DND-41 (cell line): ENCODE results near the gene TOX3.

Source experiments
- ATAC-seq: fragments of 200-7000 bp; cut with Tn5 transposase; 3 replicates; pipeline ENCODE4 v1.9.1; 2021; ENCODE audit warnings: low read depth; ENCODE audit not compliant: insufficient read depth
- DNase-seq: peaks from one replicate; pipeline ENCODE4 v3.0.0-alpha.2; 2020
- H2AFZ ChIP-seq: 2 replicates; pipeline ENCODE4 v1.6.0; 2012; ENCODE audit warnings: low read depth, low read length
- H3K27ac ChIP-seq: 2 replicates; pipeline ENCODE4 v1.5.1; 2012; ENCODE audit warnings: low read length, inconsistent platforms
- H3K27me3 ChIP-seq: fragments of 200-600 bp; sonication (generic); 2 replicates; pipeline ENCODE4 v1.6.0; 2012; ENCODE audit warnings: low read length, mild to moderate bottlenecking, inconsistent platforms; ENCODE audit not compliant: insufficient read depth, poor library complexity
- H3K36me3 ChIP-seq: 2 replicates; pipeline ENCODE4 v1.5.1; 2012; ENCODE audit warnings: low read length, inconsistent platforms; ENCODE audit not compliant: insufficient read depth
- H3K4me1 ChIP-seq: 2 replicates; pipeline ENCODE4 v1.5.1; 2012; ENCODE audit warnings: mild to moderate bottlenecking, low read length; ENCODE audit not compliant: insufficient read depth
- H3K4me2 ChIP-seq: 2 replicates; pipeline ENCODE4 v1.6.0; 2012; ENCODE audit warnings: mild to moderate bottlenecking, moderate library complexity, low read length, inconsistent platforms; ENCODE audit not compliant: insufficient read depth
- H3K4me3 ChIP-seq, 2 experiments: fragments of 200-600 bp in 1 of 2; shearing (Covaris generic) in 1 of 2; 2 replicates each; pipeline ENCODE4 v1.5.1; 2012 to 2016; ENCODE audit warnings: inconsistent platforms in 2 of 2, low read length in 2 of 2, mild to moderate bottlenecking in 2 of 2, low read depth in 1 of 2, moderate library complexity in 1 of 2
- H3K79me2 ChIP-seq: 2 replicates; pipeline ENCODE4 v1.6.0; 2012; ENCODE audit warnings: low read length, inconsistent platforms; ENCODE audit not compliant: insufficient read depth
- H3K9ac ChIP-seq: 2 replicates; pipeline ENCODE4 v1.6.0; 2012; ENCODE audit warnings: low read depth, mild to moderate bottlenecking, inconsistent platforms, low read length, moderate library complexity
- H3K9me3 ChIP-seq: 2 replicates; pipeline ENCODE4 v1.5.1; 2012; ENCODE audit warnings: low read length, moderate library complexity, mild to moderate bottlenecking, inconsistent platforms; ENCODE audit not compliant: insufficient read depth, severe bottlenecking
- H4K20me1 ChIP-seq: 2 replicates; pipeline ENCODE4 v1.6.0; 2012; ENCODE audit warnings: low read length; ENCODE audit not compliant: insufficient read depth
- EZH2 ChIP-seq: IDR thresholded peaks from 3 replicates; pipeline ENCODE4 v1.6.1; 2012; ENCODE audit warnings: borderline replicate concordance, low read depth, mild to moderate bottlenecking, moderate library complexity, low read length, inconsistent platforms; ENCODE audit not compliant: severe bottlenecking
- TF ChIP-seq, protein P1 (sequence below): IDR thresholded peaks from 2 replicates; pipeline ENCODE4 v1.5.1; 2012; ENCODE audit warnings: borderline replicate concordance, low read length, moderate library complexity, mild to moderate bottlenecking; ENCODE audit not compliant: poor library complexity, severe bottlenecking; ENCODE audit errors: extremely low read depth

The TOX3 gene

DNA sequence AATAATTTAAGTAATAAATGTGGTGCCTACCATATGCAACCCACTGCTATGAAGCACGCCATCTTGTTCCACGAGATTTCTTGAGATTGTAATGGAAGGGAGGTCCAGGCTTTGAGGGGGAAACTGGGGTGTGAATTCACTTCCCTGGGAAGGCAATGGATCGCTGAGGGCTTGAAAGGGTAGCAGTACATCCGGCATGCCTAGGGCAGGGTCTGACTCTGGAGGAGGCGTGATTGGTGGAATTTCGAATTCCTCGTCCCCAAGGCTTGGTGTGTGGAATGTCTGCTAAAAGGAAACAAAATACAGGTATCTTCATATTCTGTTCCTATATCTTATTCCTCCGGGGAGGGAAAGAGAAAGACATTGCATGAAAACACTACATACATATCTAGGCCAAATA is 83.0 kb downstream of the TOX3 start:
- TF ChIP-seq, protein P1, sequence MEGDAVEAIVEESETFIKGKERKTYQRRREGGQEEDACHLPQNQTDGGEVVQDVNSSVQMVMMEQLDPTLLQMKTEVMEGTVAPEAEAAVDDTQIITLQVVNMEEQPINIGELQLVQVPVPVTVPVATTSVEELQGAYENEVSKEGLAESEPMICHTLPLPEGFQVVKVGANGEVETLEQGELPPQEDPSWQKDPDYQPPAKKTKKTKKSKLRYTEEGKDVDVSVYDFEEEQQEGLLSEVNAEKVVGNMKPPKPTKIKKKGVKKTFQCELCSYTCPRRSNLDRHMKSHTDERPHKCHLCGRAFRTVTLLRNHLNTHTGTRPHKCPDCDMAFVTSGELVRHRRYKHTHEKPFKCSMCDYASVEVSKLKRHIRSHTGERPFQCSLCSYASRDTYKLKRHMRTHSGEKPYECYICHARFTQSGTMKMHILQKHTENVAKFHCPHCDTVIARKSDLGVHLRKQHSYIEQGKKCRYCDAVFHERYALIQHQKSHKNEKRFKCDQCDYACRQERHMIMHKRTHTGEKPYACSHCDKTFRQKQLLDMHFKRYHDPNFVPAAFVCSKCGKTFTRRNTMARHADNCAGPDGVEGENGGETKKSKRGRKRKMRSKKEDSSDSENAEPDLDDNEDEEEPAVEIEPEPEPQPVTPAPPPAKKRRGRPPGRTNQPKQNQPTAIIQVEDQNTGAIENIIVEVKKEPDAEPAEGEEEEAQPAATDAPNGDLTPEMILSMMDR = no peak
- TF ChIP-seq EZH2 = no peak
- Histone ChIP-seq H3K36me3 (no peaks in the 10 kb centered on the region), H2AFZ (no peak overlapping the region), H3K79me2 (no peaks in the 10 kb centered on the region), H3K4me1 (no peaks in the 10 kb centered on the region), H3K9me3 (no peaks in the 10 kb centered on the region), H3K27ac (no peak overlapping the region), H3K27me3 (peaks cover 5% of the 10 kb centered on the region), H3K4me3 (no peak overlapping the region), H4K20me1 (no peaks in the 10 kb centered on the region), H3K4me2 (no peak overlapping the region), H3K9ac (no peak overlapping the region)
- DNase-seq (no peak), ATAC-seq (no peak)

DNA sequence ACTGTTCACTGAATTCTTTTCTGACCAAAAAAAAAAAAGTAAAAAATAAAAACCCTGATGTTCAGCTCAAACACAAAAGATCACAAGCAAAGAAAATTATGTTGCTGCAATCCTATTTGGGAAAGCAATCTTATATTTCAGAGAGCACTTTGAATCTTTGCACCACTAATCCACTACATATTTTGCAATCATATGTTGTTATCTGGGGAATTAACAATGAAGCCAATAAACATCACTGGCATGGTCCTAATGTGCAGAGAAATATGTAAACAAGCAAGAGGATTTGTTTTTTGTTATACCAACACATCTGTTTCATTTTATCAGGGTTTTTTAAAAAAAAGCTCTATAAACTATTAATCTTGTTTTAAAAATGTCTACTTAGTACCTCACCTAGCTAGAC is 84.1 kb downstream of the TOX3 start:
- Histone ChIP-seq H3K27ac (no peak overlapping the region), H3K36me3 (no peaks in the 10 kb centered on the region), H3K9me3 (no peaks in the 10 kb centered on the region), H3K27me3 (peaks cover 5% of the 10 kb centered on the region), H3K4me2 (no peak overlapping the region), H2AFZ (no peak overlapping the region), H3K9ac (no peak overlapping the region), H3K4me1 (no peaks in the 10 kb centered on the region), H3K4me3 (no peak overlapping the region), H3K79me2 (no peaks in the 10 kb centered on the region), H4K20me1 (no peaks in the 10 kb centered on the region)
- TF ChIP-seq, protein P1 = no peak
- no peak for TF ChIP-seq EZH2
- DNase-seq = no peak
- ATAC-seq = no peak

GRCh38 chr16:52460639-52461178 is 86.2 kb downstream of the TOX3 start:
- Histone ChIP-seq H3K9me3 (no peaks in the 10 kb centered on the region), H3K27me3 (peaks cover 2% of the 10 kb centered on the region), H3K4me3 (no peak overlapping the region), H4K20me1 (no peaks in the 10 kb centered on the region), H3K9ac (no peak overlapping the region), H3K36me3 (no peaks in the 10 kb centered on the region), H2AFZ (no peak overlapping the region), H3K4me2 (no peak overlapping the region), H3K27ac (no peak overlapping the region), H3K79me2 (no peaks in the 10 kb centered on the region), H3K4me1 (no peaks in the 10 kb centered on the region)
- no peak for ATAC-seq
- no peak for DNase-seq
- TF ChIP-seq EZH2 = no peak
- TF ChIP-seq, protein P1 = no peak

- TF ChIP-seq EZH2 = no peak
- TF ChIP-seq, protein P1 = no peak
- Histone ChIP-seq H3K9ac (no peak overlapping the region), H3K4me1 (no peaks in the 10 kb centered on the region), H3K36me3 (no peaks in the 10 kb centered on the region), H3K4me2 (no peak overlapping the region), H4K20me1 (no peaks in the 10 kb centered on the region), H3K27me3 (no peaks in the 10 kb centered on the region), H3K9me3 (no peaks in the 10 kb centered on the region), H2AFZ (no peak overlapping the region), H3K27ac (no peak overlapping the region), H3K79me2 (no peaks in the 10 kb centered on the region), H3K4me3 (no peak overlapping the region)
- DNase-seq (no peak), ATAC-seq (no peak)
Observed at GRCh38 chr16:52456368-52456767, 90.6 kb downstream of the TOX3 start.
